NCI-H524 treated with DMSO at 0.1 percent for 48 hours (cell line): ENCODE results near the gene TADA3.
"Not testable (repeated sequence)": the region's sequence is repeated elsewhere in the genome, so short reads cannot be mapped to it uniquely, and the experiment has no call there.

ENCODE experiments used
- DNase-seq: peaks from one replicate; lab custom pipeline; 2025; lab: John Stamatoyannopoulos, UW

Gene TADA3

GRCh38 chr3:9783954-9784353, 8.3 kb downstream of the TADA3 start:
- DNase-seq, result no peak

DNA sequence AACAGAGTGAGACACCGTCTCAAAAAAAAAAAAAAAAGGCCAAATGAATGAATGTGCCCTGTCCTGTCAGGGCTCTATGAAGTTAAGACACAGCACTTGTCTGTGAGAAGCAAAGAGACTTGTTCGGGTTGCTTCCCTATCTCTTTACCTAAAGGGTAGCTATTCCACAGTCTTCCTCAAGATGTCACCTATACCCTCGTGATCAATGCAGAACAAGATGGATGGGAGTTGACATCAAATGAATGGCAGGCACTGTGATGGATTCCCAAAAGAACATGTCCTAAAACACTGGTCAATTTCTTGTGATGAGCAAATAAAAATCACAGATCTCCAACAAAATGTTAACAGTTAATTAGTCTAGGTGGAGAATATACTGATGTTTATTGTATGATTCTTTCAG, 9.5 kb downstream of the TADA3 start:
- no peak for DNase-seq

DNA sequence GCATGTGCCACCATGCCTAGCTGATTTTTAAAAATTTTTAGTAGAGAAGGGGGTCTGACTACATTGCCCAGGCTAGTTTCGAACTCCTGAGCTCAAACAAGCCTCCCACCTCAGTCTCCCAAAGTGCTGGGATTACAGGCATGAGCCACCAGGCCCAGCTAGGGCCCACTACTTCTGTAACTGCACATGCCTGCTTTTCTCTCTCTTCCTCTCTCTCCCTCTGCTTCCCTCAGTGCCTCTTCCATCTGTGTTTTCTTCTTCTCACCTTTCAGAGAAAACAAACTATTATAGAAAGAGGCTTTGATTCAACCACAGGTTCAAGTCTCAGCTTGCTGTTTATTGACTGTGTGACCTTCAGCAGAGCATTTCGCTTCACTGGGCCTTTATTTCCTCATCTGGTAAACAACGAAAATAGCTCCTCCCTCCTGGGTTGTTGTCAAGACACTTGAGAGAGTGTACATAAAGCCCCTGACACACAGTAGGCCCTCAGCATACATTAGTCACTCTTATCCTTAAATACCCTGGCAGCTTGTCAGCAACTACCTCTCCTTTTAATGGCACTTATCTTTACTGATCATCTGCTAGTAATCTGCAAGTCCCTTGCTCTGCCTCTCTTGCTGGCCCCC, 10.2 kb downstream of the TADA3 start:
- no peak for DNase-seq

GRCh38 chr3:9781551-9781950, 10.7 kb downstream of the TADA3 start:
- no peak for DNase-seq

DNA sequence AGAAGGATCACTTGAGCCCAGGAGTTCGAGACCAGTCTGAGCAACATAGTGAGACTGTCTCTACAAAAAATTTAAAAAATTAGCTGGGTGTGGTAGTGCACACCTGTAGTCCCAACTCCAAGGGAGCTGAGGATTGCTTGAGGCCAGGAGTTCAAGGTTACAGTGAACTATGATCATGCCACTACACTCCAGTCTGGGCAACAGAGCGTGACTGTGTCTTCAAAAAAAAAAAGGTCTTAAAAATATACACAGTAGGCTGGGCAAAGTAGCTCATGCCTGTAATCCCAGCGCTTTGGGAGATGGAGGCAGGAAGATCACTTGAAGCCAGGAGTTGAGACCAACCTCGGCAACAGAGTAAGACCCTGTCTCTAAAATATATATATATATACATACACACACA, 11.4 kb downstream of the TADA3 start:
- no peak for DNase-seq

DNA sequence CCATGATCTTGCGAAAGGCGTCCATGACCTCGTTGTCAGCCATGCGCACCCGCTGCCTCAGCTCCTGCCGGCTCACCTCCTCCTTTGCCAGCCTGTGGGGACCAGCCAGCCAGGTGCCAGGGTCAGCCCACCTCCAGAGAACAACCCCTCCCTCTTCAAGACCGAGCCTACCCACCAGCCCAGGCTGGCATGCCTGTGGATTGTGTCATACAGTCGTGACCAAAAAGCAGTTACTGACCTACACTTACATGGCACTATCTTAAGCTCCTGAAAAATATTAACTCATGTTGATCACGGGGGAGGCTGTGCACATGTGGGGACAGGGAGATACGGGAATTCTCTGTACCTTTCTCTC, 11.8 kb downstream of the TADA3 start:
- DNase-seq, result no peak

DNA sequence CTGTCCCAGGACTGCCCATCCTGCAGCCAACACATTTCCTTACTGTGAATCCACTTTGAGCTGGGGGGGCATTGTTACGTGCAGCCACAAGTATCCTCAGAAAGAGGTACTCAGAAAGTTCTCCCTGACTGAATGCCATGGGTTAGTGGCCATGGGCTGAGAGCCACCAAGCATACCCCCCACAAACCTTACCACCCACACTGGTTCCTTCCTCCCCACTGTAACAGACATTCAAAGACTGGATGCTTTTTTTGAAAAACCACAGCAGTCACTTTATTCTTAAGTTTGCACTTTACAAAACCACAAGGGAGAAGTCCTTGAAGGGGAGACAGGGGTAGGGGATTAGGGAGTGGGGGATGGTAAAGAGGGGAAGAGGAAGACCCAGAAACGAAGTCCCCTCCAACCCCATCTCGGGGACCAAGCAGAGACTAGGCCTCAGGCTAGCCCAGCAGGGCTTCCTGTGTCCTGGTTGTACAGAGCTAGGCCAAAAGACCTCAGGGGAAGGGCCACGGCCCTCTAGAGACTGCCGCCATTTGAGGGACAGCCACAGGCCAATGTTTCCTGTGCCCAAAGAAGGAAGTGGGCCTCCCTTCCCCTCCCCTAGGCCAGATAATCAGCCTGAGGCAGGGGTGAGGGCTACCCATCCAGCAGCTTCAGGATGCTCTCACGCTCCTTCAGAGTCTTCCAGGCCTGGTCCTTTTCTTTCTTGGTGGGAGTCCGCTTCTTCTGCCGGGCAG, 12.4 kb downstream of the TADA3 start:
- no peak for DNase-seq

- DNase-seq, result no peak
Observed at GRCh38 chr3:9779075-9779593, 13.1 kb downstream of the TADA3 start.

GRCh38 chr3:9778143-9779074, 13.9 kb downstream of the TADA3 start:
- no peak for DNase-seq

GRCh38 chr3:9777694-9778021, 14.6 kb downstream of the TADA3 start:
- DNase-seq, result no peak

- no peak for DNase-seq
Observed at GRCh38 chr3:9776896-9777693, 15.2 kb downstream of the TADA3 start.

DNA sequence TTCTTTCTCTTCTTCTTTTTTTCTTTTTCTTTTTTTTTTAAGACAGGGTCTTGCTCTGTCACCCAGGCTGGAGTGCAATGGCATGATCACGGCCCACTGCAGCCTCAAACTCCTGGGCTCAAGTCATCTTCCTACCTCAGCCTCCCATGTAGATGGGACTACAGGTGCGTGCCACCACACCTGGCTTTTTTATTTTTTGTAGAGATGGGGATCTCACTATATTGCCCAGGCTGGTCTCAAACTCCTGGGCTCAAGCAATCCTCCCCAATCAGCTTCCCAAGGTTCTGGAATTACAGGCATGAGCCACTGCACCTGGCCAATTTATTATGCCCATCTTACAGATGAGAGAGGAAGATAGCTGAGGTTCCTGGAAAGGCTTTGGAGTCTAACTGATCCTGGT, 21.3 kb downstream of the TADA3 start:
- not testable (repeated sequence) for DNase-seq

DNA sequence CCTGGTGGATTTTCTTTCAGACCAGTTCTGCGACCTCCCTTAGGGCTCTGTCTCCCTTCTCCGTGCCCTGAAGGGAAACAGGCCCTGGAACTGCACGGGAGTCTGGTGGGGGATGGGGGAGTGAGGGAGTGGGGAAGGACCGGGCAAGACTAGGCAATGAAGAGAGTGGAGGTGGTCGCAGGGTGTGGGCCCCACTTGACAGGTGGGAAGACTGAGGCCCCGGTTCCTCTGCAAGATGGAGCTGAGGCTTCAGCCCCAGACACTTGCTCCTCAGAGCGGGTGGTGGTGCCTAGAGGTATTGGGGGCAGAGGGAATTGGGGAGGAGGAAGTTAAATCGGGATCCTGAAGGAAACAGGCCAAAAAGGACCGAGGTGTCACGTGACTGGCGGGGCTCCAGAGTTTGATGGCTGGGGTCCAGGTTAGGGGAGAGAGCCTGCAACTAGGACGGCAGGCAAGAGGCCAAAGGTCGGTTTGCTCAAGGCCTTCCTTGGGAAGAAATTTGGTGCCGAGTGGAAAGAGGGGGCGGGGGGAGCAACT, 21.9 kb downstream of the TADA3 start:
- no peak for DNase-seq

GRCh38 chr3:9769426-9770275, 22.6 kb downstream of the TADA3 start, which contains the start of gene CAMK1:
TSS of gene CAMK1 (minus strand) at chr3:9769947. CDS start at chr3:9767749, 2,198 bp downstream.
- no peak for DNase-seq

DNA sequence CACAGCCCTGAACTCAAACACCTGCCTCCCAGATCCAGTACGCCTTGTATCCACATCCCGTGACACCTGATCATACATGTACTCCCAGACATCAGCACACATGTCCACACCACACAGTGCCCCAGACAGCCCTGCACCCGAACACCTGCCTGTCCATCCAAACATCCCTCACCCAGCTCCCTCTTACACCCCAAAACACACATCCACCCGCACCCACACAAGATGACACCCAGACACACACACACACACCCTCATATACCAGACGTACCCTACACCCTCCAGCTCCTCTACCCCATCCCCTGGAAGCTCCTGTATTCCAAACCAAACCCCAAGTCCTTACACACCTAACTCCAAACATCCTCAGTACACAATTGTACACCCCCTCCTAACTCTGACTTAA, 23.3 kb downstream of the TADA3 start:
- no peak for DNase-seq

- DNase-seq, result no peak
Observed at GRCh38 chr3:9768141-9768775, 24.0 kb downstream of the TADA3 start.

- no peak for DNase-seq
Observed at GRCh38 chr3:9767418-9767817, 24.9 kb downstream of the TADA3 start.

DNA sequence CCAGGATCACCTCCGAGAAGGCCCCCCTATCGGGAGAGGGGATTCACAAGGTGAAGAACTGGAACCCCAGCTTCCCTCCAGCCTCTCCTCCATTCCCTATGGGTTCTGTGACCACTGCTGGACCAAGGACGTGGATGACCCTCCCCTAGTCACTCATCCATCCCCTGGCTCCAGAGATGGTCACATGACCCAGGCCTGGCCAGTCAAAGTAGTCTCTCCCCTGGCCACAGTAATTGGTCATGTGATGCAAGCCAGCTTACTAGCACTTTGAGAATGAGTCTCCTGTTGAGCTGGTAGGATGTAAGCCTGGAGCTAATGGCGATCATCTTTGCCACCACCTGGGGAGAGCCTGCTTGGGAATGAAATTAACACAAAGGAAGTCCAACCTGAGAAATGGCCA, 26.4 kb downstream of the TADA3 start:
- no peak for DNase-seq

DNA sequence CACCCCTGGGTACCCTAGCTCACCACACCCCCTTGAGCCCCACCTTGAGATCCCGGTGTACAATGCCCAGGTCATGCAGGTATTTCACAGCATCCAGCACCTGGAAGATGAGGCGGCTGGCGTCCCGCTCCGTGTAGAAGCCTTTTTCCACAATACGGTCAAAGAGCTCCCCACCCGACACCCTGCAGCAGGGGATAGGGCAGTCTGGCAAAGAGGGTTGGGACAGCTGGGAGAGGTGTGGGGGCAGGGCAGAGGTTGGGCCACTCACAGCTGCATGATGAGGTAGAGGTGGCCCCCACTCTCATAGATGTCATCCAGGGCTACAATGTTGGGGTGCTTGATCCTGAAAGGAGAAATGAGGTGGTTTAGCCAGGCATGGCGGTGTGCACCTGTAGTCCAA, 29.4 kb downstream of the TADA3 start:
- no peak for DNase-seq

GRCh38 chr3:9761919-9762318, 30.4 kb downstream of the TADA3 start:
- DNase-seq, result no peak
